Prostate gland (tissue), 2 donors: ENCODE results near the gene NR2C2AP. TPM values are rescaled to one million over a fixed set of nuclear protein-coding genes. Genes with fewer than 3 reads are reported as not detected.

Experiments used
- DNase-seq: peaks from one replicate; pipeline ENCODE4 v3.0.0-alpha.2; 2019; ENCODE audit warnings: low spot score
- H3K27ac ChIP-seq, 2 donors: fragments of 200-600 bp; sonication (generic); 2 replicates each; pipeline ENCODE4 v1.5.1; 2017 to 2019
- H3K27me3 ChIP-seq: fragments of 200-600 bp; sonication (generic); replicated peaks from 2 replicates; pipeline ENCODE4 v1.5.1; 2019; ENCODE audit not compliant: insufficient read depth
- H3K36me3 ChIP-seq, 2 donors: fragments of 200-600 bp; sonication (generic); 1 replicate in 1 of 2; 2 replicates in 1 of 2; pipeline versions ENCODE4 v1.5.1 to v1.8.1; 2017 to 2019
- H3K4me1 ChIP-seq: fragments of 200-600 bp; sonication (generic); replicated peaks from 2 replicates; pipeline ENCODE4 v1.5.1; 2019
- H3K4me3 ChIP-seq, 2 donors: fragments of 200-600 bp; sonication (generic); 2 replicates each; pipeline ENCODE4 v1.5.1; 2017 to 2019
- H3K9me3 ChIP-seq: fragments of 200-600 bp; sonication (generic); 2 replicates; pipeline ENCODE4 v1.5.1; 2017
- CTCF ChIP-seq, 4 experiments: fragments of 200-600 bp in 2 of 4; fragments of 450-650 bp in 2 of 4; sonication (generic) in 2 of 4; IDR thresholded peaks; 1 replicate in 3 of 4; 2 replicates in 1 of 4; pipeline ENCODE4 v1.5.1; 2016 to 2019; ENCODE audit warnings: antibody characterized with exemption in 4 of 4, mild to moderate bottlenecking in 2 of 4, moderate library complexity in 2 of 4
- POLR2A ChIP-seq: fragments of 450-650 bp; IDR thresholded peaks from one replicate; pipeline ENCODE4 v1.6.1; 2016; ENCODE audit warnings: antibody characterized with exemption, mild to moderate bottlenecking
- POLR2AphosphoS5 ChIP-seq: sonication (generic); formaldehyde crosslinking; IDR thresholded peaks from one replicate; pipeline ENCODE4 v1.6.1; 2017; ENCODE audit warnings: antibody characterized with exemption
- WGBS: methylation state at CpG from one replicate; pipeline ENCODE4 v1.1.5; 2018; 5-methylcytosine and 5-hydroxymethylcytosine counted together
- intact Hi-C: fragments of 100-400 bp; cut with DNase I; formaldehyde crosslinking; loops from one replicate; pipeline ENCODE4 v1.14.2; 2022
- total RNA-seq, 2 donors: library from RNA; depleted of rRNA; stranded (reverse); fragments of >200 nt; gene quantifications; one replicate each; pipeline ENCODE4 v1.1.0, GENCODE V29; 2016

NR2C2AP gene
- total RNA-seq, 2 donors from 2014 or later, result 12.8 to 13.2 TPM

GRCh38 chr19:19217099-19217498 lies 13.9 kb upstream of the NR2C2AP start:
- Histone ChIP-seq H3K4me1 (no peaks in the 10 kb centered on the region), H3K4me3 (no peak overlapping the region), H3K27ac (no peak overlapping the region), H3K36me3 (no peaks in the 10 kb centered on the region), H3K27me3 (peaks cover 14% of the 10 kb centered on the region), H3K9me3 (no peaks in the 10 kb centered on the region)
- intact Hi-C loops, result no loop called here
- no peak for DNase-seq
- TF ChIP-seq POLR2AphosphoS5 (no peak), CTCF (IDR thresholded peaks at IDR 0.05) (no peak), POLR2A (no peak)
- WGBS, result 52% methylated on average over 4 of the region's 4 CpGs

- no peak overlapping the region for H3K4me3 ChIP-seq
- peaks cover 24% of the 10 kb centered on the region for H3K27me3 ChIP-seq
- no peak for DNase-seq
- TF ChIP-seq POLR2A (no peak), POLR2AphosphoS5 (no peak), CTCF (IDR thresholded peaks at IDR 0.05) (no peak)
- 72% methylated on average over 4 of the region's 4 CpGs for WGBS
- no peak overlapping the region for H3K27ac ChIP-seq
- H3K4me1 ChIP-seq, result no peaks in the 10 kb centered on the region
- no peaks in the 10 kb centered on the region for H3K9me3 ChIP-seq
- intact Hi-C loops, result no loop called here
- H3K36me3 ChIP-seq, result no peaks in the 10 kb centered on the region
Measured at GRCh38 chr19:19215792-19216191, 12.6 kb upstream of the NR2C2AP start.

GRCh38 chr19:19214892-19215291 lies 11.7 kb upstream of the NR2C2AP start:
- intact Hi-C loops, result no loop called here
- DNase-seq, result no peak
- 4% methylated on average over 8 of the region's 8 CpGs for WGBS

GRCh38 chr19:19214159-19214490 lies 10.9 kb upstream of the NR2C2AP start:
- peaks cover 24% of the 10 kb centered on the region for H3K27me3 ChIP-seq
- no peaks in the 10 kb centered on the region for H3K4me1 ChIP-seq
- DNase-seq, result no peak
- H3K27ac ChIP-seq, result no peak overlapping the region
- intact Hi-C loops, result no loop called here
- H3K4me3 ChIP-seq, result no peak overlapping the region
- WGBS, result 2% methylated on average over 5 of the region's 5 CpGs
- H3K36me3 ChIP-seq, result no peaks in the 10 kb centered on the region
- no peaks in the 10 kb centered on the region for H3K9me3 ChIP-seq
- TF ChIP-seq POLR2A, result no peak
- TF ChIP-seq POLR2AphosphoS5, result no peak
- no peak for TF ChIP-seq CTCF (IDR thresholded peaks at IDR 0.05)

More at GRCh38 chr19:19214892-19215291, 11.7 kb upstream of the NR2C2AP start:
- TF ChIP-seq CTCF (IDR thresholded peaks at IDR 0.05) (no peak), POLR2A (no peak), POLR2AphosphoS5 (no peak)
- peaks cover 24% of the 10 kb centered on the region for H3K27me3 ChIP-seq
- no peaks in the 10 kb centered on the region for H3K4me1 ChIP-seq
- no peaks in the 10 kb centered on the region for H3K36me3 ChIP-seq
- H3K4me3 ChIP-seq, result no peak overlapping the region
- H3K9me3 ChIP-seq, result no peaks in the 10 kb centered on the region
- no peak overlapping the region for H3K27ac ChIP-seq

GRCh38 chr19:19213426-19214158 lies 10.4 kb upstream of the NR2C2AP start:
- no peak overlapping the region for H3K27ac ChIP-seq
- 37% methylated on average over 21 of the region's 21 CpGs for WGBS
- intact Hi-C loops, result no loop called here
- TF ChIP-seq POLR2AphosphoS5 (no peak), POLR2A (no peak)
- DNase-seq, result no peak
- H3K9me3 ChIP-seq, result no peaks in the 10 kb centered on the region
- H3K36me3 ChIP-seq, result no peaks in the 10 kb centered on the region
- no peak overlapping the region for H3K4me3 ChIP-seq
- no peaks in the 10 kb centered on the region for H3K4me1 ChIP-seq
- H3K27me3 ChIP-seq, result peaks cover 24% of the 10 kb centered on the region
